ENCODE measurements around the gene RAB9A.

GRCh38 chrX:13716905-13717304 lies 28.0 kb downstream of the RAB9A start:
- TF ChIP-seq MAX (IDR thresholded peaks at IDR 0.05; ENCODE audit: low read depth, low read length) = no peak
- TF ChIP-seq RAD21 (IDR thresholded peaks at IDR 0.05; ENCODE audit: insufficient read depth, low read depth, low read length) = no peak
- TF ChIP-seq PRDM15 (CRISPR knock-in tag; IDR thresholded peaks at IDR 0.05) = no peak
- TF ChIP-seq POLR2A (IDR thresholded peaks at IDR 0.05; ENCODE audit: low read depth, low read length) = no peak
- TF ChIP-seq CREB1 (IDR thresholded peaks at IDR 0.05; ENCODE audit: low read depth) = no peak
- TF ChIP-seq CEBPB (IDR thresholded peaks at IDR 0.05; ENCODE audit: borderline replicate concordance in 1 of 2, low read depth in 2 of 2, low read length in 2 of 2) = no peak
- TF ChIP-seq CBX5 (IDR thresholded peaks at IDR 0.05; ENCODE audit: low read depth) = no peak
- no peak for TF ChIP-seq STAT1 (conservative IDR thresholded peaks at IDR 0.05)
- no peak for TF ChIP-seq CTCF (IDR thresholded peaks at IDR 0.05 in 2 of 3, conservative IDR thresholded peaks at IDR 0.05 in 1 of 3; ENCODE audit: control insufficient read depth in 2 of 3, extremely low read depth in 1 of 3, insufficient read depth in 1 of 3, low read depth in 3 of 3, low read length in 3 of 3)
